GM12878 (cell line): Measurements from ENCODE around the gene WWOX. TPM values are rescaled to one million over a fixed set of nuclear protein-coding genes. Genes with fewer than 3 reads are reported as not detected.

Experiments
- ATAC-seq: fragments of 200-7000 bp; cut with Tn5 transposase; 3 replicates; pipeline ENCODE4 v1.9.1; 2020; ENCODE audit warnings: mild to moderate bottlenecking, moderate library complexity
- BruUV-seq: library from RNA; stranded (reverse); fragments of 400-500 nt; replicated peaks from 2 replicates; lab custom pipeline; 2021; lab: Mats Ljungman, UMichigan
- CTCF ChIA-PET: fragments of 300-600 bp; sonication (Branson Sonifier 250); formaldehyde crosslinking; extraction: SDS; loops from one replicate; lab custom pipeline; 2021; ENCODE audit warnings: inconsistent platforms; lab: Yijun Ruan, JAX
- POLR2A ChIA-PET: fragments of 350-600 bp; formaldehyde crosslinking; extraction: SDS; loops from one replicate; lab custom pipeline; 2021; ENCODE audit warnings: inconsistent platforms; lab: Charles Lee
- RAD21 ChIA-PET: fragments of 300-600 bp; sonication (Branson Sonifier 250); formaldehyde crosslinking; loops from one replicate; lab custom pipeline; 2023; ENCODE audit warnings: antibody characterized with exemption; ENCODE audit not compliant: unreplicated experiment; lab: Charles Lee
- SMC1A ChIA-PET: fragments of 300-600 bp; sonication (Branson Sonifier 250); formaldehyde crosslinking; loops from one replicate; lab custom pipeline; 2023; ENCODE audit not compliant: unreplicated experiment, uncharacterized antibody; lab: Charles Lee
- DNase-seq: peaks from one replicate; pipeline ENCODE4 v3.0.0-alpha.2; 2011; ENCODE audit warnings: low read depth, low spot score
- FAIRE-seq: peaks from 3 replicates; lab custom pipeline; 2011; peaks lifted over from hg19 to GRCh38; lab: Jason Lieb, UNC
- H2AFZ ChIP-seq: 2 replicates; pipeline ENCODE4 v1.6.0; 2011; ENCODE audit warnings: low read depth, low read length, control low read depth; ENCODE audit not compliant: control insufficient read depth
- H3K27ac ChIP-seq: 2 replicates; pipeline ENCODE4 v1.5.1; 2011; ENCODE audit warnings: control low read depth; ENCODE audit not compliant: control insufficient read depth, insufficient read depth
- H3K27me3 ChIP-seq, 2 experiments: replicated peaks in 1 of 2; 2 replicates each; pipeline versions ENCODE4 v1.6.0 to v1.6.1; 2011; ENCODE audit warnings: low read length in 1 of 2; ENCODE audit not compliant: control insufficient read depth in 2 of 2, insufficient read depth in 2 of 2
- H3K36me3 ChIP-seq, 2 experiments: 2 replicates each; pipeline ENCODE4 v1.5.1; 2011; ENCODE audit warnings: low read length in 1 of 2; ENCODE audit not compliant: control insufficient read depth in 2 of 2, insufficient read depth in 2 of 2
- H3K4me1 ChIP-seq: 2 replicates; pipeline ENCODE4 v1.6.1; 2011; ENCODE audit warnings: mild to moderate bottlenecking, low read length, moderate library complexity, mixed read lengths; ENCODE audit not compliant: control insufficient read depth, insufficient read depth
- H3K4me2 ChIP-seq: 2 replicates; pipeline ENCODE4 v1.6.0; 2011; ENCODE audit warnings: control low read depth; ENCODE audit not compliant: control insufficient read depth, insufficient read depth
- H3K4me3 ChIP-seq: fragments of 200-600 bp; sonication (generic); 2 replicates; pipeline ENCODE4 v1.5.1; 2016
- H3K79me2 ChIP-seq: 2 replicates; pipeline ENCODE4 v1.6.0; 2011; ENCODE audit warnings: low read length; ENCODE audit not compliant: control insufficient read depth, insufficient read depth
- H3K9ac ChIP-seq: 2 replicates; pipeline ENCODE4 v1.8.0; 2011; ENCODE audit warnings: low read length, control low read depth, mixed read lengths; ENCODE audit not compliant: control insufficient read depth, insufficient read depth
- H3K9me3 ChIP-seq: replicated peaks from 3 replicates; pipeline ENCODE4 v1.5.1; 2011; ENCODE audit warnings: mild to moderate bottlenecking, low read length; ENCODE audit not compliant: control insufficient read depth, insufficient read depth
- H4K20me1 ChIP-seq: 2 replicates; pipeline ENCODE4 v1.6.0; 2011; ENCODE audit not compliant: control insufficient read depth, insufficient read depth
- CHD2 ChIP-seq: IDR thresholded peaks from 2 replicates; pipeline ENCODE4 v1.6.1; 2011; ENCODE audit warnings: low read depth, low read length, improper control_type of control experiment, borderline replicate concordance
- ESRRA ChIP-seq: IDR thresholded peaks from 2 replicates; pipeline ENCODE4 v1.6.1; 2012; ENCODE audit warnings: mild to moderate bottlenecking, low read length, improper control_type of control experiment
- IKZF2 ChIP-seq, 2 experiments: fragments of 450-650 bp; IDR thresholded peaks; 2 replicates each; pipeline ENCODE4 v1.6.1; 2017; ENCODE audit warnings: mild to moderate bottlenecking in 2 of 2, moderate library complexity in 2 of 2
- MEF2B ChIP-seq: fragments of 450-650 bp; IDR thresholded peaks from 2 replicates; pipeline ENCODE4 v1.6.1; 2018; ENCODE audit warnings: mild to moderate bottlenecking, moderate library complexity; ENCODE audit not compliant: partially characterized antibody, poor library complexity, severe bottlenecking
- NFXL1 ChIP-seq: fragments of 450-650 bp; IDR thresholded peaks from 2 replicates; pipeline ENCODE4 v1.6.1; 2017; ENCODE audit warnings: antibody characterized with exemption, mild to moderate bottlenecking, borderline replicate concordance
- PKNOX1 ChIP-seq: fragments of 450-650 bp; IDR thresholded peaks from 2 replicates; pipeline ENCODE4 v1.6.1; 2016; ENCODE audit warnings: mild to moderate bottlenecking
- PML ChIP-seq: IDR thresholded peaks from 2 replicates; pipeline ENCODE4 v1.6.1; 2012; ENCODE audit warnings: low read length, inconsistent platforms
- POLR2A ChIP-seq: IDR thresholded peaks from 2 replicates; pipeline ENCODE4 v1.6.1; 2011; ENCODE audit warnings: low read depth, mild to moderate bottlenecking, low read length
- POU2F2 ChIP-seq: IDR thresholded peaks from 3 replicates; pipeline ENCODE4 v1.6.1; 2011; ENCODE audit warnings: low read depth, mild to moderate bottlenecking, low read length, borderline replicate concordance
- RAD51 ChIP-seq: fragments of 450-650 bp; IDR thresholded peaks from 2 replicates; pipeline ENCODE4 v1.6.1; 2016; ENCODE audit warnings: moderate library complexity, mild to moderate bottlenecking, inconsistent platforms
- RB1 ChIP-seq: fragments of 450-650 bp; formaldehyde crosslinking; IDR thresholded peaks from 2 replicates; pipeline ENCODE4 v1.6.1; 2017; ENCODE audit warnings: mild to moderate bottlenecking, borderline replicate concordance
- SMARCA5 ChIP-seq: fragments of 450-650 bp; IDR thresholded peaks from 2 replicates; pipeline ENCODE4 v1.6.1; 2017; ENCODE audit warnings: mild to moderate bottlenecking
- SREBF2 ChIP-seq: IDR thresholded peaks from 2 replicates; pipeline ENCODE4 v1.6.1; 2012; ENCODE audit warnings: mild to moderate bottlenecking, low read length
- TARDBP ChIP-seq: IDR thresholded peaks from 2 replicates; pipeline ENCODE4 v1.6.1; 2016; ENCODE audit warnings: borderline replicate concordance
- ZNF24 ChIP-seq: fragments of 450-650 bp; IDR thresholded peaks from 2 replicates; pipeline ENCODE4 v1.6.1; 2017; ENCODE audit warnings: antibody characterized with exemption, mild to moderate bottlenecking
- ZNF622 ChIP-seq: fragments of 450-650 bp; IDR thresholded peaks from 2 replicates; pipeline ENCODE4 v1.6.1; 2017; ENCODE audit warnings: mild to moderate bottlenecking, inconsistent platforms
- WGBS: methylation state at CpG from one replicate; pipeline ENCODE4 v1.1.6; 2016; ENCODE audit warnings: low lambda C conversion rate; ENCODE audit not compliant: insufficient replicate concordance, insufficient coverage; ENCODE audit errors: missing lambda C conversion rate; 5-methylcytosine and 5-hydroxymethylcytosine counted together
- in situ Hi-C: fragments of 300-500 bp; cut with MboI; formaldehyde crosslinking; loops from 9 replicates; pipeline ENCODE4 v1.14.3; 2018; ENCODE audit warnings: mixed read lengths
- intact Hi-C: fragments of 100-400 bp; cut with micrococcal nuclease; formaldehyde crosslinking; loops from one replicate; pipeline ENCODE4 v1.14.2; 2022; ENCODE audit not compliant: unreplicated experiment
- polyA plus RNA-seq, 11 experiments: library from polyadenylated mRNA; depleted of rRNA in 4 of 11; unstranded in 6 of 11; stranded (reverse) in 5 of 11; fragments of >200 nt; fragmentation: Nextera tagmentation in 4 of 11; fragmentation: Illumina TruSeq in 1 of 11; extraction: Ambion mirVana in 4 of 11; extraction: Trizol in 1 of 11; gene quantifications; 1 replicate in 1 of 11; 2 replicates in 10 of 11; pipeline versions ENCODE4 v1.2.1 to v1.2.3, GENCODE V29; 2011 to 2016; ENCODE audit warnings: inconsistent platforms in 2 of 11, missing spikeins in 2 of 11, low read depth in 1 of 11
- total RNA-seq, 4 experiments: library from RNA; depleted of rRNA in 3 of 4; stranded (reverse); fragments of >200 nt in 3 of 4; fragmentation: Illumina TruSeq in 1 of 4; extraction: Trizol in 1 of 4; gene quantifications; 2 replicates each; pipeline versions ENCODE4 v1.2.1 to v1.2.3, GENCODE V29; 2013 to 2021
- TF ChIP-seq, protein P1 (sequence below): fragments of 450-650 bp; IDR thresholded peaks from 2 replicates; pipeline ENCODE4 v1.6.1; 2017; ENCODE audit warnings: mild to moderate bottlenecking

Gene WWOX
- total and polyA plus RNA-seq, 10 of the 15 experiments (the other 5 are each of a cell fraction or from before 2014, with no cell fraction given): 2.8 to 24.4 (median 17.8) TPM

- H3K4me1 ChIP-seq: no peaks in the 10 kb centered on the region
- H3K36me3 ChIP-seq: no peaks in the 10 kb centered on the region
- SMC1A ChIA-PET: no interaction called here
- TF ChIP-seq CHD2 (no peak), NFXL1 (no peak), MEF2B (no peak), SMARCA5 (no peak)
- TF ChIP-seq, all 136 proteins: peak for 0
- ATAC-seq (no peak), DNase-seq (no peak), FAIRE-seq (no peak)
- no TSS peak for BruUV-seq
- WGBS: 29% methylated on average over 5 of the region's 5 CpGs
- no peaks in the 10 kb centered on the region for H3K9me3 ChIP-seq
- H3K9ac ChIP-seq: no peak overlapping the region
- H2AFZ ChIP-seq: no peak overlapping the region
- RAD21 ChIA-PET: no interaction called here
- no peaks in the 10 kb centered on the region for H4K20me1 ChIP-seq
- POLR2A ChIA-PET: no interaction called here
- intact Hi-C loops: no loop called here
- H3K27ac ChIP-seq: no peak overlapping the region
- no peak overlapping the region for H3K4me2 ChIP-seq
- no peaks in the 10 kb centered on the region for H3K27me3 ChIP-seq
- H3K79me2 ChIP-seq: no peaks in the 10 kb centered on the region
- no peak overlapping the region for H3K4me3 ChIP-seq
- in situ Hi-C loops: no loop called here
- CTCF ChIA-PET: no interaction called here
Observed at GRCh38 chr16:78663690-78664089, 564.2 kb downstream of the WWOX start.

DNA sequence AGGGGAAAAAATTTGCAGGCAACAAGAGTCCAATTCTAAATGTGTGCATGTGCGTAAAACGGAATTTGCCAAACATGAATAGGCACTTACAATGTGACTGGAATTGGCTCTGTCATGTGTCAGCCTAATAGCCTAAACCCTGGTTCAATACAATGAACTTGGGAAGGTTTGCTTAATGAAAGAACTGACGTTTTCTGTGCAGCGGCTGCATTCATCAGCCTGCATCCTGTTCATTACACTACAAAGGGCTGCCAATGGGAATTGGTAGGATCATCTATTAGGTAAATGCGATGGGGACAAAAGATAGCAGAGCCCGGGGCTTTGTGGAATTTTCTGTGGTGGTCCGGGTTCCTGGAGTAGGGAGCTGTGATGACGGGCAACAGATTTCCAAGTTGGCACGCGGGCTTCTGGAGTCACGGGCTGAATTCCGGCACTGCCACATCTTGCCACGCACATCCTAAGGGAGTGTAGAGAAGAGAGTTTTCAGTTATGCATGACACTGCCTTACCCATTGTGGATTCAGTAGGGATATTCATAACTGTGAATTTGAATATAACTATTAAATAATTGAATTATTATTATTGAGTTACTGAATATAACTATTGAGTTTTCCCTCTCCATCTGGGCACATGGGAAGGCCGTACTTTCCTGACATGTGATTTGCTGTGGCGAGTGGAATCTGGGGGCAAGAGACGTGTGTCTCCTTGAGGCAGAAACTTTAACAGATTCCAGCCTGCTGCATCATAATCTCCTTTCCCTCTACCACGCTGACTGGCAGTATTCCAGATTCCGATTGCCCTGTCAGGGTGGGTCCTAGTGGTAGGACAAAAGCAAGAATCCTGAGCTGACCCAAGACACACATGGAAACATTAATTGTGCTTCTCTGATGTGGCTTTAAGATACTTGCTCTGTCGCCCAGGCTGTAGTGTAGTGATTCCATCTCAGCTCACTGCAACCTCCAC, 565.6 kb downstream of the WWOX start:
- no peaks in the 10 kb centered on the region for H3K9me3 ChIP-seq
- SMC1A ChIA-PET: no interaction called here
- no peaks in the 10 kb centered on the region for H3K79me2 ChIP-seq
- H3K9ac ChIP-seq: no peak overlapping the region
- FAIRE-seq: no peak
- no peaks in the 10 kb centered on the region for H3K4me1 ChIP-seq
- intact Hi-C loops (no loop called here), in situ Hi-C loops (no loop called here)
- ATAC-seq: no peak
- WGBS: 81% methylated on average over 18 of the region's 19 CpGs
- H4K20me1 ChIP-seq: no peaks in the 10 kb centered on the region
- no TSS peak for BruUV-seq
- no peaks in the 10 kb centered on the region for H3K36me3 ChIP-seq
- no peak for DNase-seq
- CTCF ChIA-PET: no interaction called here
- H3K27me3 ChIP-seq: no peaks in the 10 kb centered on the region
- H3K4me3 ChIP-seq: no peak overlapping the region
- RAD21 ChIA-PET: no interaction called here
- H3K4me2 ChIP-seq: no peak overlapping the region
- H2AFZ ChIP-seq: no peak overlapping the region
- POLR2A ChIA-PET: no interaction called here
- H3K27ac ChIP-seq: no peak overlapping the region
- TF ChIP-seq POLR2A: no peak
- no peak for TF ChIP-seq TARDBP
- TF ChIP-seq PML: no peak
- no peak for TF ChIP-seq SREBF2
- TF ChIP-seq ZNF24: no peak
- TF ChIP-seq RAD51: no peak
- TF ChIP-seq PKNOX1: no peak
- no peak for TF ChIP-seq ZNF622
- TF ChIP-seq RB1: no peak
- no peak for TF ChIP-seq IKZF2 (IDR thresholded peaks at IDR 0.05)
- TF ChIP-seq, protein P1, sequence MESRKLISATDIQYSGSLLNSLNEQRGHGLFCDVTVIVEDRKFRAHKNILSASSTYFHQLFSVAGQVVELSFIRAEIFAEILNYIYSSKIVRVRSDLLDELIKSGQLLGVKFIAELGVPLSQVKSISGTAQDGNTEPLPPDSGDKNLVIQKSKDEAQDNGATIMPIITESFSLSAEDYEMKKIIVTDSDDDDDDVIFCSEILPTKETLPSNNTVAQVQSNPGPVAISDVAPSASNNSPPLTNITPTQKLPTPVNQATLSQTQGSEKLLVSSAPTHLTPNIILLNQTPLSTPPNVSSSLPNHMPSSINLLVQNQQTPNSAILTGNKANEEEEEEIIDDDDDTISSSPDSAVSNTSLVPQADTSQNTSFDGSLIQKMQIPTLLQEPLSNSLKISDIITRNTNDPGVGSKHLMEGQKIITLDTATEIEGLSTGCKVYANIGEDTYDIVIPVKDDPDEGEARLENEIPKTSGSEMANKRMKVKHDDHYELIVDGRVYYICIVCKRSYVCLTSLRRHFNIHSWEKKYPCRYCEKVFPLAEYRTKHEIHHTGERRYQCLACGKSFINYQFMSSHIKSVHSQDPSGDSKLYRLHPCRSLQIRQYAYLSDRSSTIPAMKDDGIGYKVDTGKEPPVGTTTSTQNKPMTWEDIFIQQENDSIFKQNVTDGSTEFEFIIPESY: no peak
- TF ChIP-seq POU2F2: no peak
- TF ChIP-seq ESRRA: no peak
